HG03108 (cell line): ENCODE data around the gene CLMP.
A peak's percentile ranks its signal among the peaks of the same experiment; 100 is the strongest.

Experiments used
- ATAC-seq: cut with Tn5 transposase; IDR thresholded peaks from one replicate; pipeline ENCODE4 v1.9.1; 2021; ENCODE audit warnings: moderate library complexity; ENCODE audit not compliant: unreplicated experiment

The CLMP gene, protein sequence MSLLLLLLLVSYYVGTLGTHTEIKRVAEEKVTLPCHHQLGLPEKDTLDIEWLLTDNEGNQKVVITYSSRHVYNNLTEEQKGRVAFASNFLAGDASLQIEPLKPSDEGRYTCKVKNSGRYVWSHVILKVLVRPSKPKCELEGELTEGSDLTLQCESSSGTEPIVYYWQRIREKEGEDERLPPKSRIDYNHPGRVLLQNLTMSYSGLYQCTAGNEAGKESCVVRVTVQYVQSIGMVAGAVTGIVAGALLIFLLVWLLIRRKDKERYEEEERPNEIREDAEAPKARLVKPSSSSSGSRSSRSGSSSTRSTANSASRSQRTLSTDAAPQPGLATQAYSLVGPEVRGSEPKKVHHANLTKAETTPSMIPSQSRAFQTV

DNA sequence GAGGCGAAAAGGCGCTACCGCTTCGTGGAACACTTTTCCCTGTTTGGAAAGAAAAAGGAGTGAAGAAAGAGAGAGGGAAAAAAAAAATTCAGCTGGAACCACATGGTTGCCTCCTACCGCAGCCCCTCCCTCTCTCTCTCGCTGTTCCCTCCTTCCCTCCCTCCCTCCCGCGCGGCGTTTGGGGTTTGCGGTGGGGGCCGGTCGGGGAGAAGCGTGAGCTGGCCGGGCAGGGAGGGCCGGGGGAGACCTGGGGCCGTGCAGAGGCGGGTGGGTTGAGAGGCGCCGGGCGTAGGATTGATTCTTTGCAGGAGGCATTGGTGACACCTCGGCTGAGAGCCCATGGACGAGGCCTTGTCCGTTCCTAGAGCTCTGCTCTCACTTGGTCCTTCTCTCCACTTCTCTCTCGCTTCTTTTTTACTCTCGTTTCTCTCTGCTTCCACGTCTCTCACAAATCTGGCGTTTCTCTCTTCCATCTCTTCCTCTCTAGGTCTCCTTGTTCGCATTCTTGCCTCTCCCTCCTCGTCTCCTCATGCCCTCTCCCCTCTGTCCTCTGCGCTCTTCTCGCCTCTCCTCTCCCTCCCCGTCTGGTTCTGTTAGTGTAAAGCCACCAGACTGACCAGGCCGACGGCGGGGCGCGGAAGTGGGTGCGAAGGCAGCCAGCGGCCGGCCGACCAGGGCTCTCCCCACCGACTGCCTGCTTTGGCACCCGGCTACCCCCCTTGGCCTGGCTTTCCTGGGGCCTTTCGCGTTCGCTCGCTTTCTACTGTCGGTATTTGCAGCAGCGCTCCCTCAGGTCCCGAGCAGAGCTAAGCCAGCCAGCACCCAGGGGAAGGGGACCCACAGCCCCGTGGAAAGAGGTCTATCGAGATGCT is at the start of gene CLMP:
Gene CLMP, minus strand, starts transcription at position 61 of the 872 bp plus-strand sequence. CDS start 308 bp downstream, outside the sequence.
- no peak for ATAC-seq

DNA sequence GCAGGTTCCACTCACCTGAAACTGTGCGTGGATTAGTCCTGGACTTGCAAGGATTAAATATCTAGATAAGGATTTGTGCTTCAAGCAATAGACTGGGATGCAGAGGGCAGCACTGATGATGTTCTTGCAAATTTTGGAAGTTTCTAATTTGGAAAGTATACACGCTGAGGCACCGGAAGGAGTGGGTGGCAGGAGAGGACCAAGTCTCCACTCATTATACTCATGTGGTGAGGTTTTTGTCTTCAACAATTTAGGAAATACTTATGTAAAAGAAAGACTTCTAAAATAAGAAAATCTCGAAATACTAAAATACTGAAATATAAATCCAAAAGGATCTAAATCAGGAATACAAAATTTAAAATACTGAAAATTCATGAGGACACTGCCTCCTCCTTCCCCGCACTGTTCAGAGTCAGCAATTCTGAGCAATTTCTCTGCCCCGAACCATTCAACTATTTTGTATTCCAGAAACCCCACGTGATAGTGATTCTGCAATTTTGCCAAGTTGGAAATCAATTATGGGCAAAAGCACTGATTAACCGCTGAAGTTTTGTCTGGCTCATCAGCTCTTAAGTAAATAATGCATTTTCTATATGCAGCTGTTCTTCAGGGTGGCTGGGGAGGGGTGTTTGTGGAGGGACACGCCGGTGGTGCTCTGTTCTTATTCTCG is 47.0 kb upstream of the CLMP start:
- no peak for ATAC-seq

DNA sequence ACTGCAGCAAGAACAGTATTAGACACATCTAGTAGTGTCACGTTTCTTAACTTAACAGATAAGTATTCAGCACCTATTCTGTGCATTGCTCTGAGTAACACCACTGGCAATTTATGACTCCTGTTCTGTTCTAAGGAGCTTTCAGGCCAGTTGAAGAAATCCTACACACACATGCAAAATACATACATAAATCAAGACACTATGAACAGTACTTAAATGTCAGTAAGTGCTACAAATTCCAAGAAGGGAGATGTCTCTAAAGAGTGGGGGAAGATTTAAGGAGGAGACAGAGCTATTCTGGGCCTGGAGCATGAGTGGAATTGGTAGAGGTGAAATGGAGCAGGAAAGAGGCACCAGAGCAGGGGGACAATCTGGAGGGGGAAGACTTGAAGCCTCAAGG is 46.2 kb upstream of the CLMP start:
- ATAC-seq, result no peak

DNA sequence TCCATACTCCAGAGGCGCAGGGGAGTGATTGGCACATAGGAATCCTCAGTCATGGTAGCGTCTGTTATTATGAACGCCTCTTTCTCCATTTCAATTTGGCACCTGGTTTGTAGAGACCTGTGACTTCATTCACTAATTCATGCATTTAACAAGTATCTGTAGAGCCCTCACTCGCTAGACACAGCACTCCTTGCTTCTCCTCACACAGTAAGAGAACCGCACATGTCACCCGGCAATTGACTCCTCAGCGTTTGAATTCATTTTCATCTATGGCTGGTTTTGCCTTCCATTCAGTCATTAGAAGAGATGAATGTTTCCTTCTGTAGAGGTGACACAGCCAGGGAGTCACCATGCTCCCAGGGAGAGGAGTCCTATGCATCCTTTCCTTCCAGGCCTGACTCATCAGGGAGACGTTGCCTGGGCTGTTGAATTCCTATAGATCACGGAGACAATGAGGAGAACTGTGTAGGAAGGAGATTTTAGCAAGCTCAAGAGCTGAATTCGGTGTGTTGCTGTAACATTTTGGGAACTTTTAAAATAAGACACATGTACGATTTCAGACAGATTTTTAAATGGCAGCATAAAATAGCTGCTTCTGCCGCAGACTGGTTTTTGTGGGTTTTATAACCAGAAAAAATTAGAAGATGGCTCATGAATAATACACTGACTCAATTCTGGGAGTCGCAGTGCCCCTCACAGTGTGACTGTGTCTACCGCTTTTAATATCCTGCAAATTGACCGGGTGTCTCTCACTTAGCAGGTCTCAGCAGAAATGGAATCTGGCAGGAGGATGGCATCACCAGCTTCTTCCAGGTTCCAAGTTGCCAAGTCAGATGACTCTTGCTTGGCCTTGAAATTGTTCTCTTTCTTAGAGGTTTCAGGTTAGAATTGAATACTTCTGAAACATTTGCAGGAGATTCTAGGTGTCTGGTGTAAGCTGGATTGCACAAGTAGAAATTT is 44.4 kb upstream of the CLMP start:
- no peak for ATAC-seq

DNA sequence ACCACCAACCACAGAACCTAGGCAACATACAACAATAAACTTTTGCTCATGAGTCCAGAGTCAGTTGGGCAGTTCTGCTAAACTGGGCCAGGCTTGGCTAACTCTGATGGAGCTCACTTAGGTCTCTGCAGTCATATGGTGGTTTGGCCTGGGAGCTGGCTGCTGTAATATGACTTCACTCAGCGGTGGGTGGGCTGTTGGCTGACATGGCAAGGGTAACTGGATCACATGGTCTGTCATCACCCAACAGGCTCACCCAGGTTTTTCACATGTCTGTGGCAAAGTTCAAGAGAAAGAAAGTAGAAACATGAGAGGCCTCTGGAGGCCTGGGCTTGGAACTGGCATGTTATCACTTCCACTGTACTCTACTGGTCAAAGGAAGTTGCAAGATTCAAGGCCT is 43.2 kb upstream of the CLMP start:
- no peak for ATAC-seq

DNA sequence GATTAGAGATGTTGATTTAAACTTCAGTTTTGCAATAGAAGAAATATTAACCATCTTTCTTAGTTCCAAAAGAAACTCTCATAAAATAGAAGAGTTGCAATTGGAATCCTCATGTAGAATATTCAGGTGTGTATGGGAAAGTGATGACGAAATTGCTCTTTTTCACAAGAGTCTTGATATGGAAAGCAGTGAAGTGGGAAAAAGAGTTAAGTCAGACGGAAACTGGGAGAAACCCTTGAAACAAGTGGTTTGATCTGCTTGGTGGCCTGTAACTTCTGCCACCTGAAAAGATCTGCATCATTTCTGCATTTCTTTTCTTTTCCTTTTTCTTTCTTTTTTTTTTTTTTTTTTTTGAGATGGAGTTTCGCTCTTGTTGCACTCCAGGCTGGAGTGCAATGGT is 41.8 kb upstream of the CLMP start:
- no peak for ATAC-seq

DNA sequence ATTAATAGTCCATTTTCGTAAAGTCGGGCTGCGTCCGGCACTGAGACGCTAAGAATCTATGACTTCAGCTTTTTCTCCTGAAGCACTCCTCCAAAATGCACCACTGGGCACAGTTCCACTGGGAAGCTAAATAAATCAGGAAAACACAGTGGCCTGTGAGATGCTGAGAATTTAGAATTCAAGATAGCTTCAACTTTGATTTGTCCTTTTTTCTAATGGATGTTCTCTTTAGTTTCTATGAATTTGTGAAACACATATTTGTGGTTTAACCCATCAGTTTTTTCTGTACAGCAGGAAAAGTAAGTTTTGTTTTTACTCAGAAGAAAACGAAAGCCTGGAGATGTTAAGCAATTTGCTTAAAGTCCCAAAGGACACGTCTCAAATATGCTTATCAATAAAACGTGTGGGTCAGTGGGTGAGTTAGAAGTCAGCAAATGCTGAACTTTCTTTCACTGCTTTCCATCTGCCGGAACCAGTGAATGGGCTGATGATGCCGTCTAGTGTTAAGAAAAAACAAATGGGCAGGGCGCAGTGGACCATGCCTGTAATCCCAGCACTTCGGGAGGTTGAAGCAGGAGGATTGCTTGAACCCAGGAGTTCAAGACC is 40.7 kb upstream of the CLMP start:
- no peak for ATAC-seq

DNA sequence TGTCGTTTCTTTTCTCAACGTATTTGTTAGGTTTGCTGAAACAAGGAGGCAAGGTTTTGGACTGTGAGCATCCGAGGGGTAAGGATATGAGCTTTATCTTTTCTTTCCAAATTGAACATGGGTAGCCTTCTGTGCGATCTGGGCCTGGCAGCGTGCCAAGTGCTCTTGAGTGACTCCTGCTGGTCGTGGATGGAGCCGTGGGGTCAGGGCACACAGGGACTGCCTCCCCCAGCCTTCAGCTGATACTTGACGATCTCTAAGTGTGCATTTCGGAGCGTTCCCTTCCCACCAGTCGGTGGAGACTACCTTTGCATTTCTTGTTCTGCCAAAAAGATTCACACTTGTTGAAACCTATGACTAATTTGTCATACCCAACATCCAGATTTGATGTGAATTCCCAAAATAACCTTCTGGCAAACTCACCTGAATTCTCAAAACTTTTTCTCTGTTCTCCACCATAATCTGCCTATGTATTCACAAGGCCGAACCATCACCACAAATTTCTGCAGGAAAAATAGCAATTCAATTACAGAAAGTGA is 40.1 kb upstream of the CLMP start:
- no peak for ATAC-seq

DNA sequence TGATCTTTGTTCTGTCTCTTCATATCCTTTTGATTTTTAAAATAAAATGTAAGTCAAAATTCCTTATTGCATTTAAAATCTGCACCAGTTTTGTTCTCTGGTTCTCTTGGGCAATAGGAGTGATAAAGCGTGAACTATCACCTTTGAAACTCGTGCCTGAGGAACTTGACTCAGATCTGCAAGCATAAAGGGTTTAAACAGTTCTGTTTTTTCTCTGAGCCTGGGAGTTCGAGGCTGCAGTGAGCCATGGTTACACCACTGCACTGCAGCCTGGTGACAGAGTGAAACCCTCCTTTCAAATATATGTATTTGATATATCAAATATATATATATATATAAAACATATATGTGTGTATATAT is 38.9 kb upstream of the CLMP start:
- no peak for ATAC-seq

DNA sequence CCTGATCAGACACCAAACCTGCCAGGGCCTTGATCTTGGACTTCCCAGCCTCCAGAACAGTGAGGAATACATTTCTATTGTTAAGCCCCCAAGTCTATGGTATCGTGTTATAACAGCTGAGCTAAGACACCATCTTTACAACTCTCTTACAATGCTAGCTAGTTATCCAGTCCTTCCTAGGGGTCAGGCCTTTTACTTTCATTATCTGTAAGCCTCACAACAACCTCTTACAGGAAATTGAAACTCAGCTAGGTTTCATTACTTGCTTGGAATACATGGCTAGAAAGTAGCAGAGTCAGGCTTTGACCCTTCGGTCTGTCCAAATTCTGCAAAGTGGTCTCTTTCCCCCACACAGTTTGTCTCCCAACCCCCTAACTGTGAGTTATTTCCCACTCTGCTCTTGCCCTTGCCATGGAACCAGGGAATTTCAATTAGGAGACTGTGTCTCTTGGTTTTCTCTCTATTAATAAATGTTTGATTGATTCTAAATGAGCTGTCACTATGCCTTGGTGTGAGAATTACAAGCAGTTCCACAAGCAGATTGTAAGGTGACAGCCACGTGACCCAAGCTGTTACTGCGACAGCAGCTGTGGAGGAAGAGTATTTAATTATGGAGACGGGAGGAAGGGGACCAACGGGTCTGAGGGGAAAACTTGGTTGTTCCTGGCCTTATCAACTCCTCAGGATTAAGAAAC is 38.4 kb upstream of the CLMP start:
- ATAC-seq, result peak; percentile 92

DNA sequence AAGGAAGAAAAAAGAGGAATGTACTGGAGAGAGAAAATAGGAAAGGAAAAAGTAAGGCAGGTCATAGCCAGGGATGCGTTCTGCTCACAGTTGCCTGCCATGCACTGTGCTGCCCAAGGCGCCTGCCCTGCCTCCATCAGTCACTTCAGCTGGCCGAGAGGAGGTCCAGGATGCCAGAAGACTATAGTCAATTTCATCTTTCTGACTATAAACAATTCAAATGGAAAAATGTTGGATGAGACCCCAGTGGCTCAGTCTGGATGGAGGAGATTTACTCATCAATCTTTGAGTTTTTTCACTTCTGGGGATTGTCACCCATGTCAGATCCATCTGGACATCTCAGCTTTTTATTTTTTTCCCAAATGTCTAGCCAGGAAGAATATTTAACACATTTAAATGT is 36.7 kb upstream of the CLMP start:
- no peak for ATAC-seq

DNA sequence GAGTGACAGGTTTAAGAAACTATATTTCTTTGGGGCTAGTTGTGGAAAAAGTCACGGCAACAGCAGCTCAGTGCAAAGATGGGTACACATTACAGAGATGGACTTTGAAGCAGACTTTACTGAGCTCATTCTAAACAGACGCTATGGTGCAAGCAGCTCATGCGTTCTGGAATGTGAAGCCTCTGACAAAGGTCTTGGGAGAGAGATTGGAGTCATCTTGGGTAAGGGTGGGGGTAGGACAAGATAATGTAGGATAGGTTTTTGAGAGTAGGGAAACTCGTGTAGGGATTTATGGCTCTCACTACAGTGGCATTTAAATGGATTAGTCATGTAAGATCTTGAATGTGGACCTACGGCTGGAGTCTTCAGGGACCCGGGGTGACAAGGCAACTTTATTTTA is 36.2 kb upstream of the CLMP start:
- ATAC-seq, result no peak

DNA sequence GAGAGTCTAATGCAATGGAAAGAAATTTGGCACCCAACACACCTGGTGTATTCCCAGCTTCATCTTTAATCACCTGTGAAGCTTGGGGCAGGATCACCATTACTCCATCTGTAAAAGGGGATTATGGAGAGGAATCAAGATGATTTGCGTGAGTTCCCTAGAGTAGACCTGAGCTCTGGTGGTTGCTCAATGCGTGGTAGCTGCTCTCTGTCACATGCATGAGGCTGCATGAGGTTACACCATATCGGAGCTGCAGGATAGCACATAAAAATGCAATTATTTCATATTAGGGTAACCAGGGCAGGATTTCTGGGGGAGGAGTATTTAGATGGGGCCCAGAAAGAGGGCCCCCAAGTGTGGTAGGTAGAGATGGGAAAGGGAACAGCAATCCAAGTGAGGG is 35.3 kb upstream of the CLMP start:
- no peak for ATAC-seq

DNA sequence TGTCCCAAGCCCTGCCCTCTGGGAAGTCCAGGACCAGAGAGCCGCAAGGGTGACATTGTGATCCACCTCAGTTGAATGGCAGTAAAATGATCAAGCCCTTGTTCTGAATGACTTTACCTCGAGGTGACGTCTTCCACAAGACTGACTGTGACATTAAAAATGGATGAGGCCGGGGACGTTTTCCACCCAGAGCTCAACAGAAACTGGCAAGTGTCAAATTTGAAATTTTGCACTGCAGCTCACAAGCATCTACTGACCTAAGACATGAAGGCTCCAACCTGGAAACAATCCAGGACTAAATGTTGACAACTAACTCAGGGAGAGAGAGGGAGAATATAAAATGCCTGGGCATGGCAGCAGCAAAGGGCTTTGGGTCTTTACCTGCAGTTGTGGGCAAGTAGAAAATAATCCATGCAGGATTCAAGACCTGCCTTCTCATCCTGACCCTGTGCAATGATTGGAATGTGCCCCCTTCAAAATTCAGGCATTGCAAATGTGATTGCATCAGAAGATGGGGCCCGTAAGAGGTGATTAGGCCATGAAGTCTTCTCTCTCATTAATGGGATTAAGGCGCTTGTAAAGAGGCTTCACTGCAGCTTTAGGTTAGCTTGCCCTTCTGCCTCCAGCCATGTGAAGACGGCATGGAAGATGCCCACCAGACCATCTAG is 33.6 kb upstream of the CLMP start:
- no peak for ATAC-seq

DNA sequence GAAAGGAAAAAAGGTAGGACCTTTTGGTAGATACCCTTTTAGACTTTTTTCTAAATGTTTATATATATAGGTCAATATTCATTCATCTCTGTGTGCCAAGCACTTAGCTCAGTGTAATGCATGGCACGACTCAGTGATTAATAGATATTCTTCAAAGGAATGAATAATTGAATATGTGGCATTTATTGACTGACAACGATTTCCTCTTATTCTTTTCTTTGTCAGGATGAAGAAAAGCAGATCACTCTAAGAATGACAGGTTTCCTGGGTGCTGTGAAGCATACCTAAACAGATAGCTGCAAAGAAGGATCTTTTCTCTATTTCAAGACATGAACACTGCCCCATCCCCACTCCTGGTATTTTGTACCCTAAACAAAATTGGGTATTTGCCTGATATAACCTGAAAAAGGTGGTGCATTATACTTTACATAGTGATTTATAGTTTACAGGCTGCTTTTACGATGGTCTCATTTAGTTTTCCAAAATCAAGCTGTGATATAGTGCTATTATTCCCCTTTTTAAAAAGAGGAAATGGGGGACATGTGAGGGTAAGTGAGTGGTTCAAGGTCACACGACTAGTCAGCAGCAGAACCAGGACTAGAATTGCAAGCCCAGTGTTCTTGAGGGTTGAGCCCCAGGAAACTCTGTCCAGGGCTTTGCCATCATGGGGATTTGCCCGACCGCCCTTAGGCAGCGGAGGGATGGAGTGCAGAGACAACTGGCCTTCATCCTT is 32.9 kb upstream of the CLMP start:
- ATAC-seq, result no peak

DNA sequence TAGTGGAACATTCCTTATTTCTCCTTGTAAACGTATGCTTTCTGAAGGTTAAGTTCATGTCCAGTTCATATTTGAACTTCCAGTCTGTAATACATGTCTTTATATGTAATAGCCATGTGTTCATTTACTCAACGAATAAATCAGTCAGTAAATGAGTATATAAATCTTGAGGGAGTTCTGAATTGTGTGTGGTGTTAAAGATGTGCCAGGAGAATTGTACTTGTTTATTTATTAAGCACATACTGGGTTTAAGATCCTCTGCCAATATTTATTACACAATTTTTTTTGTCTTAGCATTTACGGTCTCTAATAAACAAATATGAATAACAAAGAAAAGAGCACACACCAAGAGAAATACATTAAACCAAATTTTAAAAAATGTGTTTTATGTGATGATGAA is 26.5 kb upstream of the CLMP start:
- ATAC-seq, result no peak

DNA sequence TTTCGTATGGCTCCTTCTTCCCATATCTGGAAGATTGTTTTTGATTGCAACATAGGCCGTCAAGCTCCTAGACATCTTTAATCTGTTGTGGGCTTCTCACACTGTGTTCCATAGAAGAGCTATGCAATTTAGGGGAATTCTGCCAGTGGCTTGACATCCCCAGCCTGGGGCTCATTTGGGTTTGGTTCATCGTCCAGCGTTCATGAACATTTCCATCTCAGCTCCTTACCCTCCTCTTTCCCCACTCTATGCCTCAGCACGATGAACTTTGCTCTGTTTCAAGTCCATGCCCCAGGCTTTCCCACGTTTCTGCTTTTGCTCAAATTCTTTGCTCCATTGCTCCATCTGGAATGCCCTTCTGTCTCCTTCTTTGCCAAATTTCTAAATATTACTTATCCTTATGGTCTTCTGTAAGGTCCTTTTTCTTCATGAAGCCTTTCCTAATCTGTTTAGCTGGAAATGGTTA is 26.1 kb upstream of the CLMP start:
- no peak for ATAC-seq

DNA sequence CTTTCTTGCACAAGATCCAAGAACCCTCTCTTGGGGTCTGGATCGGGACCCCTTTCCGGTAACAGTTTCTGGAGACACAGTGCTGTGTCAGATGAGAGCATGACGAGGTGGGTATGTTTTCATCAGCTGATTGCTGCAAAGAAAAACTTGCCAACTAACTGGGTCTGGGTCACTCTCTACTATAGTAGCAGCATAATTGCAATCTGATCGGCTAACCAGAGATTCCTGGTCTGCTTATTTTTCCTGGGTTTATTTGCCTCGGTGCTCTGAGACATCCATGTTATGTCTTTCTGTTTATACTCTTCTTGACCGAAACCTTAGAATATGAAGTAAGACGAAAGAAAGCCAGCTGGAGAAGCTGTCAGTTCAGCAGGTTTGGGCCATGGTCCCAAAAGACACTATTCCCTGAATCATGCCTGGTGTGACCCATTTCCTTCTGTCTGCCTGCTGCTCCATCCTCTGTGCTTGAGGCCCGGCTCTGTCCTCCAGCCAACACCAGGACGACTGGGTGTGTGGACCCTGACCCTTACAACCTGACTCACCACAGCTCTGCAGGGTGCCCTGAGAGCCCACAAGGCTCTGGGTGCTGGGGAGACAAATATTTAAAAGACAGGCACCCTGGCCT is 24.1 kb upstream of the CLMP start:
- no peak for ATAC-seq
